ENCODE measurements around the gene PCGF5. TPM values are rescaled to one million over a fixed set of nuclear protein-coding genes. Genes with fewer than 3 reads are reported as not detected.
"Not testable (repeated sequence)": the region's sequence is repeated elsewhere in the genome, so short reads cannot be mapped to it uniquely, and the experiment has no call there.

PCGF5 gene
- total and polyA plus RNA-seq, 2 of the 8 experiments (the other 6 are each of a cell fraction or from before 2014, with no cell fraction given) = 5.8 to 8.4 TPM

GRCh38 chr10:91260417-91260816 lies 40.0 kb downstream of the PCGF5 start:
- H2AFZ ChIP-seq (ENCODE audit: low read length); H2BK5ac ChIP-seq (ENCODE audit: low read depth, low read length); H3K79me2 ChIP-seq (ENCODE audit: control insufficient read depth in 1 of 2, insufficient read depth in 2 of 2, low read length in 2 of 2); H2BK15ac ChIP-seq (ENCODE audit: low read length); POLR2A ChIA-PET (ENCODE audit: partially characterized antibody); H4K91ac ChIP-seq (replicated peaks; ENCODE audit: insufficient read length, low read length); H3K23ac ChIP-seq (ENCODE audit: insufficient read length); CTCF ChIA-PET (ENCODE audit: partially characterized antibody); H3K4me1 ChIP-seq (replicated peaks in 1 of 4; ENCODE audit: control insufficient read depth in 3 of 4, insufficient read depth in 4 of 4, low read length in 3 of 4); H4K8ac ChIP-seq (ENCODE audit: extremely low read depth, insufficient read depth, low read length); H3K79me1 ChIP-seq (ENCODE audit: low read depth, low read length); H2BK12ac ChIP-seq (ENCODE audit: low read depth, low read length); H2BK120ac ChIP-seq (replicated peaks; ENCODE audit: low read depth, low read length); H2AK5ac ChIP-seq (ENCODE audit: low read depth, low read length); H2BK20ac ChIP-seq (ENCODE audit: low read length); H3K23me2 ChIP-seq (ENCODE audit: low read depth, low read length); H4K20me1 ChIP-seq (replicated peaks in 1 of 2; ENCODE audit: control insufficient read depth in 1 of 2, insufficient read depth in 2 of 2, low read length in 2 of 2); H3K9me3 ChIP-seq (ENCODE audit: insufficient read depth in 2 of 2, low read depth in 1 of 2, low read length in 1 of 2); H4K5ac ChIP-seq (ENCODE audit: insufficient read length, low read depth, low read length); H3K56ac ChIP-seq (replicated peaks; ENCODE audit: insufficient read length, low read depth, low read length); H3K4ac ChIP-seq (replicated peaks; ENCODE audit: insufficient read length, low read depth, low read length); DNase-seq (ENCODE audit: low read depth in 1 of 2, low spot score in 2 of 2); H3K36me3 ChIP-seq (ENCODE audit: control insufficient read depth in 2 of 4, insufficient read depth in 4 of 4, low read length in 3 of 4); H3K27ac ChIP-seq (ENCODE audit: low read depth, low read length); H3K18ac ChIP-seq (ENCODE audit: extremely low read depth, low read length); FAIRE-seq; H3K27me3 ChIP-seq (replicated peaks in 1 of 4; ENCODE audit: control insufficient read depth in 3 of 4, extremely low read depth in 1 of 4, insufficient read depth in 3 of 4, low read length in 3 of 4); H3K14ac ChIP-seq (ENCODE audit: insufficient read length); H3K9ac ChIP-seq (replicated peaks in 1 of 4; ENCODE audit: extremely low read depth in 1 of 4, low read depth in 3 of 4, low read length in 3 of 4); H3K4me2 ChIP-seq (ENCODE audit: insufficient read depth in 1 of 2, low read depth in 2 of 2, low read length in 2 of 2); H3K4me3 ChIP-seq (ENCODE audit: extremely low read depth in 1 of 4, insufficient read depth in 2 of 4, low read depth in 3 of 4, low read length in 4 of 4): not testable (repeated sequence)
- 78% methylated on average over 2 of the region's 3 CpGs; no CpG with 5 or more reads in 1 of the 2 experiments for WGBS, 2 experiments (ENCODE audit: extremely low coverage in 1 of 2, insufficient coverage in 1 of 2, insufficient read length in 1 of 2, insufficient replicate concordance in 2 of 2, low coverage in 1 of 2, low lambda C conversion rate in 2 of 2, missing lambda C conversion rate in 1 of 2)
